BLaER1 (cell line): Measurements from ENCODE around the gene SPIN1.
"Not testable (repeated sequence)": the region's sequence is repeated elsewhere in the genome, so short reads cannot be mapped to it uniquely, and the experiment has no call there.

ENCODE experiments used
- H3K27ac ChIP-seq: shearing (Covaris generic); formaldehyde crosslinking; 2 replicates; pipeline ENCODE4 v1.8.1; 2022
- H3K27me3 ChIP-seq: shearing (Covaris generic); formaldehyde crosslinking; 2 replicates; pipeline ENCODE4 v1.8.1; 2022
- H3K36me3 ChIP-seq: shearing (Covaris generic); formaldehyde crosslinking; 2 replicates; pipeline ENCODE4 v1.8.1; 2022
- H3K4me1 ChIP-seq: shearing (Covaris generic); formaldehyde crosslinking; 2 replicates; pipeline ENCODE4 v1.8.1; 2022
- H3K4me2 ChIP-seq: shearing (Covaris generic); formaldehyde crosslinking; 2 replicates; pipeline ENCODE4 v1.8.1; 2022
- H3K4me3 ChIP-seq: shearing (Covaris generic); formaldehyde crosslinking; 2 replicates; pipeline ENCODE4 v1.8.1; 2022
- H3K9ac ChIP-seq: shearing (Covaris generic); formaldehyde crosslinking; 2 replicates; pipeline ENCODE4 v1.8.1; 2022
- H3K9me3 ChIP-seq: shearing (Covaris generic); formaldehyde crosslinking; 2 replicates; pipeline ENCODE4 v1.8.1; 2022
- H4K20me1 ChIP-seq: shearing (Covaris generic); formaldehyde crosslinking; 2 replicates; pipeline ENCODE4 v1.8.1; 2022
- Cebpa-rat ChIP-seq: shearing (Covaris generic); IDR thresholded peaks from 2 replicates; pipeline ENCODE4 v1.8.1; 2022

Gene SPIN1

GRCh38 chr9:88388203-88388885 lies at the start of gene SPIN1:
Gene SPIN1, plus strand, starts transcription at chr9:88388444. Its CDS starts 38,096 bp downstream, at chr9:88426540.
- H3K27ac ChIP-seq, result peak within 1 kb of the TSS; percentile 97
- H3K4me3 ChIP-seq, result peak within 1 kb of the TSS; percentile 82
- peaks cover under 1% of the 10 kb centered on the region; the same call in 1 of the 2 replicates for H3K9me3 ChIP-seq
- peaks cover 50% of the 10 kb centered on the region for H3K4me1 ChIP-seq
- TF ChIP-seq Cebpa-rat, result no peak
- peaks cover 42% of the 10 kb centered on the region for H4K20me1 ChIP-seq
- peaks cover 16% of the 10 kb centered on the region; the same call in 1 of the 2 replicates for H3K36me3 ChIP-seq
- no peaks in the 10 kb centered on the region for H3K27me3 ChIP-seq
- peak within 1 kb of the TSS; percentile 96 for H3K9ac ChIP-seq
- H3K4me2 ChIP-seq, result peak within 1 kb of the TSS; percentile 95

- H3K4me2 ChIP-seq, result peak overlapping the region; percentile 84
- peak overlapping the region; percentile 69 for H3K9ac ChIP-seq
- peak; percentile 43; the same call in 1 of the 2 replicates for TF ChIP-seq Cebpa-rat
- peak overlapping the region; percentile 94 for H3K27ac ChIP-seq
- H3K36me3 ChIP-seq, result peaks cover 3% of the 10 kb centered on the region
- H3K9me3 ChIP-seq, result peaks cover 5% of the 10 kb centered on the region; the same call in 1 of the 2 replicates
- H4K20me1 ChIP-seq, result no peaks in the 10 kb centered on the region
- H3K27me3 ChIP-seq, result no peaks in the 10 kb centered on the region
- peaks cover 91% of the 10 kb centered on the region for H3K4me1 ChIP-seq
- H3K4me3 ChIP-seq, result peak overlapping the region; percentile 37; the same call in 1 of the 2 replicates
Observed at GRCh38 chr9:88339317-88339716, 48.9 kb upstream of the SPIN1 start.

- Histone ChIP-seq H3K36me3 (peaks cover 6% of the 10 kb centered on the region), H3K9me3 (peaks cover 9% of the 10 kb centered on the region), H3K4me2 (peak overlapping the region; percentile 84), H3K27me3 (no peaks in the 10 kb centered on the region), H3K4me1 (peaks cover 63% of the 10 kb centered on the region), H3K4me3 (no peak overlapping the region), H3K27ac (peak overlapping the region; percentile 94), H3K9ac (peak overlapping the region; percentile 4; the same call in 1 of the 2 replicates), H4K20me1 (no peaks in the 10 kb centered on the region)
- no peak for TF ChIP-seq Cebpa-rat
Observed at GRCh38 chr9:88342246-88342645, 46.0 kb upstream of the SPIN1 start.

- Histone ChIP-seq H3K36me3 (peaks cover 6% of the 10 kb centered on the region), H4K20me1 (no peaks in the 10 kb centered on the region), H3K4me2 (no peak overlapping the region), H3K9ac (no peak overlapping the region), H3K4me3 (no peak overlapping the region), H3K27ac (0 out of 2 replicates have a peak overlapping the region, but pooled peaks have one; percentile 30), H3K27me3 (no peaks in the 10 kb centered on the region), H3K9me3 (peaks cover 9% of the 10 kb centered on the region), H3K4me1 (peaks cover 45% of the 10 kb centered on the region)
- no peak for TF ChIP-seq Cebpa-rat
Observed at GRCh38 chr9:88344013-88344412, 44.2 kb upstream of the SPIN1 start.

GRCh38 chr9:88350354-88350753 lies 37.9 kb upstream of the SPIN1 start:
- Histone ChIP-seq H3K27ac (peak overlapping the region; percentile 15; the same call in 1 of the 2 replicates), H3K4me2 (peak overlapping the region; percentile 53), H3K9me3 (peaks cover 16% of the 10 kb centered on the region), H3K4me1 (peaks cover 15% of the 10 kb centered on the region)
- not testable (repeated sequence) for H3K4me3 ChIP-seq, H3K27me3 ChIP-seq, H3K9ac ChIP-seq, H4K20me1 ChIP-seq, H3K36me3 ChIP-seq

GRCh38 chr9:88355166-88355565 lies 33.1 kb upstream of the SPIN1 start:
- H3K4me3 ChIP-seq, result no peak overlapping the region
- H3K4me2 ChIP-seq, result no peak overlapping the region
- no peaks in the 10 kb centered on the region for H3K27me3 ChIP-seq
- H3K9ac ChIP-seq, result no peak overlapping the region
- no peaks in the 10 kb centered on the region for H4K20me1 ChIP-seq
- H3K4me1 ChIP-seq, result peaks cover 5% of the 10 kb centered on the region
- no peaks in the 10 kb centered on the region for H3K36me3 ChIP-seq
- H3K9me3 ChIP-seq, result peaks cover 55% of the 10 kb centered on the region
- no peak overlapping the region for H3K27ac ChIP-seq
- no peak for TF ChIP-seq Cebpa-rat

- peaks cover 55% of the 10 kb centered on the region for H3K9me3 ChIP-seq
- not testable (repeated sequence) for H4K20me1 ChIP-seq
Observed at GRCh38 chr9:88357250-88357649, 31.0 kb upstream of the SPIN1 start.

GRCh38 chr9:88358723-88359122 lies 29.5 kb upstream of the SPIN1 start:
- Histone ChIP-seq H3K36me3 (no peaks in the 10 kb centered on the region), H3K27me3 (no peaks in the 10 kb centered on the region), H4K20me1 (no peaks in the 10 kb centered on the region), H3K4me3 (no peak overlapping the region), H3K9ac (no peak overlapping the region), H3K4me2 (no peak overlapping the region), H3K4me1 (no peaks in the 10 kb centered on the region), H3K27ac (no peak overlapping the region), H3K9me3 (peaks cover 55% of the 10 kb centered on the region)
- TF ChIP-seq Cebpa-rat, result no peak

More at GRCh38 chr9:88357250-88357649, 31.0 kb upstream of the SPIN1 start:
- H3K27ac ChIP-seq, H3K4me1 ChIP-seq, H3K4me2 ChIP-seq, H3K27me3 ChIP-seq, H3K4me3 ChIP-seq, H3K9ac ChIP-seq, H3K36me3 ChIP-seq: not testable (repeated sequence)

GRCh38 chr9:88359974-88360373 lies 28.3 kb upstream of the SPIN1 start:
- Histone ChIP-seq H3K27ac (no peak overlapping the region), H3K9me3 (peaks cover 44% of the 10 kb centered on the region), H3K9ac (no peak overlapping the region), H4K20me1 (no peaks in the 10 kb centered on the region), H3K4me3 (no peak overlapping the region), H3K4me2 (no peak overlapping the region), H3K4me1 (no peaks in the 10 kb centered on the region), H3K36me3 (no peaks in the 10 kb centered on the region), H3K27me3 (no peaks in the 10 kb centered on the region)
- no peak for TF ChIP-seq Cebpa-rat

GRCh38 chr9:88362681-88363080 lies 25.6 kb upstream of the SPIN1 start:
- no peak for TF ChIP-seq Cebpa-rat
- Histone ChIP-seq H3K4me3 (no peak overlapping the region), H3K27ac (no peak overlapping the region), H3K9ac (no peak overlapping the region), H4K20me1 (no peaks in the 10 kb centered on the region), H3K27me3 (no peaks in the 10 kb centered on the region), H3K36me3 (no peaks in the 10 kb centered on the region), H3K4me2 (no peak overlapping the region), H3K9me3 (peaks cover 39% of the 10 kb centered on the region), H3K4me1 (no peaks in the 10 kb centered on the region)
